ENCODE measurements around the gene MANF.

- TF ChIP-seq CTCF (IDR thresholded peaks at IDR 0.05 in 8 of 11, conservative IDR thresholded peaks at IDR 0.05 in 3 of 11) (no peak), POLR2A (IDR thresholded peaks at IDR 0.05) (no peak), POLR2AphosphoS5 (IDR thresholded peaks at IDR 0.05) (peak; percentile 27 to 62 (median 52))
These were observed 5.8 kb upstream of the MANF start for GRCh38 chr3:51379301-51379700.
